Fibroblast of the conjunctiva (primary cell): ENCODE results near the gene CLOCK.

Experiments used
- DNase-seq: peaks from one replicate; pipeline ENCODE4 v3.0.0-alpha.2; 2010; ENCODE audit warnings: low read depth

The CLOCK gene

DNA sequence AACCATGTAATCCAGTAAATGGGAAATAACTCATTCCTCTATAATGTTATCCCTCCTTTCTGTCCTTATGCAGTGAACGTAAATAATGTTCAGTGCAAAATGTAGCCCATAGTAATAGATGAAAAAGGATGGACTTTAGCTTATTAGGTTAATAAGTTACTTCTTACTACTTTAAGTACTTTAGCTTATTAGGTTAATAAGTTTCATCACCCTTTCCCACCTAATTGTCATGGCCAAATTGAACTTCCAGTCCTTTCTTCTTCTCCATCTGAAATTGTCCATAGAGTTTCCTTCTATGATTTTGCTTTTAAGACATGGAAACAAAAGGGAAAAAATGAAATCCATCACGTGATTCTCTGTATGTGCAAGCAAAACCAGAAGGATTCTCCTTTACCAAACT is 166.1 kb downstream of the CLOCK start:
- DNase-seq: no peak

DNA sequence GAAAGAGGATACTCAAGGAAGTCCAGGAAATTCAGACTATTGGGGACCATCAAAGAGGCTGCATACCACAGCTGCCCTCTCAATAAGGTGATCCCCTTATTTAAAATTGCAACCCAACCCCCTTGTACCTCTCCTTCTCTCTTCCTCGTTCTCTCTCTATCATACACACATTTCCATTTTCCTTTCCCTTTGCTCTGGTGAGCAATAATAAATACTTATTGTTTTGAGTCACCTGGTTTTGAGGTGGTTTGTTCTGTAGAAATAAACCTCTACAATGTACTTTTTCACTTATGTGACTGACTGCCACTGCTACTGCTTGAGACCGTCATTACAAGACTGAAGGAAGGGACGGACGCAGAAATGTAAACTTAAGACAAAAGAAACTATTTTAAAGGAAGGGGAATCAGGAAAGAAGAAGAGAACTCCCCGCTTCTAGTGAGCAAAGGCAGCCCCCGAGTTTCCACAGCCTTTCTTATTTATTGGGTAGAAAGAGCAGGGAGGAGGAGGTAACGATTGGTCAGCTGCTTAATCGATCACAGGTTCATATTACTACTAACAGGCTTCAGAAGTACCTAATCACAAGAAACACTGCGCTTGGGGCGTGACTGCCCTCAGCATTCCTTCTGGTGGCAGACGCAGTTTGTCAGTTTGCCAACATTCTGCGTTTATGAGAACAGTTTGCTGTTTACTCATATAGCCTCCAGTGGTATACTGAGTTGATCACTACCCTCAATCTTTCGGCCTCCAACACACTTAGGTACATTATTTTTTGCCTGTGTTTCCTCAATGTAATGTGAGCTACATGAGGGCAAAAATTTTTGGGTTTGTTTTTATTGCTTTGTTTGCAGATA is 167.9 kb downstream of the CLOCK start:
- no peak for DNase-seq
